Spleen (tissue), 11 donors: ENCODE measurements around the gene OR2S2. TPM values are rescaled to one million over a fixed set of nuclear protein-coding genes. Genes with fewer than 3 reads are reported as not detected.

Experiments used
- DNase-seq: peaks from one replicate; pipeline ENCODE4 v3.0.0-alpha.2; 2020
- H3K27ac ChIP-seq, 8 donors: fragments of 200-600 bp; sonication (generic) in 7 of 8; 1 replicate in 4 of 8; 2 replicates in 4 of 8; pipeline versions ENCODE4 v1.5.0 to v1.8.0; 2016 to 2021; ENCODE audit warnings: inconsistent platforms in 4 of 8, mild to moderate bottlenecking in 4 of 8, moderate library complexity in 1 of 8
- H3K27me3 ChIP-seq, 7 donors: fragments of 200-600 bp; sonication (generic) in 6 of 7; replicated peaks in 1 of 7; 1 replicate in 4 of 7; 2 replicates in 3 of 7; pipeline versions ENCODE4 v1.5.0 to v1.8.0; 2016 to 2021; ENCODE audit warnings: inconsistent platforms in 3 of 7, mild to moderate bottlenecking in 1 of 7
- H3K36me3 ChIP-seq, 6 donors: fragments of 200-600 bp; sonication (generic) in 5 of 6; 1 replicate in 4 of 6; 2 replicates in 2 of 6; pipeline versions ENCODE4 v1.5.0 to v1.8.0; 2016 to 2021; ENCODE audit warnings: inconsistent platforms in 2 of 6
- H3K4me1 ChIP-seq, 6 donors: fragments of 200-600 bp; sonication (generic) in 5 of 6; 1 replicate in 3 of 6; 2 replicates in 3 of 6; pipeline versions ENCODE4 v1.5.0 to v1.8.0; 2016 to 2021; ENCODE audit warnings: inconsistent platforms in 3 of 6
- H3K4me3 ChIP-seq, 8 donors: fragments of 200-600 bp; sonication (generic) in 7 of 8; 1 replicate in 4 of 8; 2 replicates in 4 of 8; pipeline versions ENCODE4 v1.5.0 to v1.8.0; 2016 to 2021; ENCODE audit warnings: inconsistent platforms in 4 of 8, mild to moderate bottlenecking in 4 of 8, moderate library complexity in 2 of 8
- H3K9me3 ChIP-seq, 8 donors: fragments of 200-600 bp; sonication (generic) in 7 of 8; 1 replicate in 4 of 8; 2 replicates in 4 of 8; pipeline versions ENCODE4 v1.5.0 to v1.8.0; 2016 to 2021; ENCODE audit warnings: inconsistent platforms in 4 of 8
- POLR2A ChIP-seq, 3 donors: fragments of 450-650 bp; IDR thresholded peaks; one replicate each; pipeline ENCODE4 v1.5.1; 2017; ENCODE audit warnings: antibody characterized with exemption in 3 of 3, mild to moderate bottlenecking in 1 of 3
- POLR2AphosphoS5 ChIP-seq, 3 donors: sonication (generic); formaldehyde crosslinking; IDR thresholded peaks; one replicate each; pipeline ENCODE4 v1.5.1; 2017; ENCODE audit warnings: antibody characterized with exemption in 3 of 3
- WGBS, 5 donors: extraction: QIAGEN DNeasy Blood & Tissue Kit in 3 of 5; methylation state at CpG; one replicate each; pipeline versions ENCODE4 v1.1.5 to v1.1.7; 2013 to 2018; 5-methylcytosine and 5-hydroxymethylcytosine counted together
- intact Hi-C: fragments of 100-400 bp; cut with DNase I; formaldehyde crosslinking; loops from one replicate; pipeline ENCODE4 v1.15.0; 2023; ENCODE audit warnings: low total_unique reads
- polyA plus RNA-seq, 3 donors: library from polyadenylated mRNA; stranded (reverse); fragments of 200-250 nt; gene quantifications; one replicate each; pipeline ENCODE4 v1.2.1, GENCODE V29; 2013
- total RNA-seq, 7 donors: library from RNA; depleted of rRNA in 3 of 7; stranded (reverse); fragments of >200 nt in 3 of 7; fragmentation: NEBNext Ultra II Directional in 4 of 7; extraction: Animal tissue kit (Norgen Biotek cat#: 25700) in 4 of 7; gene quantifications; one replicate each; pipeline versions ENCODE4 v1.1.0 to v1.2.1, GENCODE V29; 2016 to 2021
- TF ChIP-seq, protein P1 (sequence below), 11 experiments: fragments of 200-600 bp in 7 of 11; fragments of 450-650 bp in 4 of 11; sonication (generic) in 4 of 11; IDR thresholded peaks in 8 of 11; conservative IDR thresholded peaks in 3 of 11; 1 replicate in 7 of 11; 2 replicates in 4 of 11; pipeline versions ENCODE4 v1.4.0 to v1.8.0; 2016 to 2021; ENCODE audit warnings: antibody characterized with exemption in 11 of 11, inconsistent platforms in 4 of 11, mild to moderate bottlenecking in 1 of 11
- donor health status: healthy with polysubstance abuse.
- donor health status: DM: no; HTN: no; CAD: no; lungs with moderate emphysema.
- donor health status: DM: no; HTN: no; CAD: no.
- donor health status: Bipolar disorder and iron deficiency.
- donor health status: healthy.
- donor health status: DM: no; HTN: no; CAD: no.
- donor health status: DM: yes; HTN: yes; CAD: no.

Gene OR2S2
- total and polyA plus RNA-seq, 10 donors = not detected

DNA sequence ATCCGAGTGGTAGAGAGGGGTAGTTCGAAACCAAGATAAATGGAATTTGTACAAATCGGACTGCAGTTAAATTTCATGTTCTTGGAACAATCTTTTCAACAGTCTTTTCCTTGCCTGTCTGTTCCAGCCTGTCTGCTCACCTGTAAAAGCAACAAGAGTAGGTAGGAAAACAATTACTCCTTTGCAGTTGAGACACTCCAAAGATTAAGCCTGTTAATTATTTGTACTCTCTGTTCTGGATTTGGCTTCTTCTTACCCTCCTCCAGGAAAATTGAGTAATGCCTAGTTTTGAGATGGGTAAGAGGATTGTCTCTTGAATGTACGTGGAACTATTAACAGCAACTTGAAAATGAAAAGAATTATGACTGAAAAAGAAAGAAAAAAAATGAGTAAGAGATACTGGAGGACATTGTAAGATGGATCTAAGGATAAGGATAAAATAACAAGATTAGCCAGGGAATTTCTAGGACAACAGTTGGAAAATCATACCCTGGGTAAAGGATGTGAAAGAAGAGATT is 24.3 kb downstream of the OR2S2 start:
- TF ChIP-seq, protein P1, sequence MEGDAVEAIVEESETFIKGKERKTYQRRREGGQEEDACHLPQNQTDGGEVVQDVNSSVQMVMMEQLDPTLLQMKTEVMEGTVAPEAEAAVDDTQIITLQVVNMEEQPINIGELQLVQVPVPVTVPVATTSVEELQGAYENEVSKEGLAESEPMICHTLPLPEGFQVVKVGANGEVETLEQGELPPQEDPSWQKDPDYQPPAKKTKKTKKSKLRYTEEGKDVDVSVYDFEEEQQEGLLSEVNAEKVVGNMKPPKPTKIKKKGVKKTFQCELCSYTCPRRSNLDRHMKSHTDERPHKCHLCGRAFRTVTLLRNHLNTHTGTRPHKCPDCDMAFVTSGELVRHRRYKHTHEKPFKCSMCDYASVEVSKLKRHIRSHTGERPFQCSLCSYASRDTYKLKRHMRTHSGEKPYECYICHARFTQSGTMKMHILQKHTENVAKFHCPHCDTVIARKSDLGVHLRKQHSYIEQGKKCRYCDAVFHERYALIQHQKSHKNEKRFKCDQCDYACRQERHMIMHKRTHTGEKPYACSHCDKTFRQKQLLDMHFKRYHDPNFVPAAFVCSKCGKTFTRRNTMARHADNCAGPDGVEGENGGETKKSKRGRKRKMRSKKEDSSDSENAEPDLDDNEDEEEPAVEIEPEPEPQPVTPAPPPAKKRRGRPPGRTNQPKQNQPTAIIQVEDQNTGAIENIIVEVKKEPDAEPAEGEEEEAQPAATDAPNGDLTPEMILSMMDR (IDR thresholded peaks at IDR 0.05 in 8 of 11, conservative IDR thresholded peaks at IDR 0.05 in 3 of 11) = no peak
- TF ChIP-seq POLR2A (IDR thresholded peaks at IDR 0.05) = no peak
- TF ChIP-seq POLR2AphosphoS5 (IDR thresholded peaks at IDR 0.05) = no peak
- Histone ChIP-seq H3K4me1 (peaks cover 0 to 26% (median 8%) of the 10 kb centered on the region in 6 donors), H3K27ac (no peak overlapping the region), H3K27me3 (peaks cover 0 to 7% (median 0%) of the 10 kb centered on the region in 7 donors), H3K4me3 (no peak overlapping the region), H3K9me3 (no peaks in the 10 kb centered on the region), H3K36me3 (no peaks in the 10 kb centered on the region)
- 81 to 95% (median 83%) methylated on average over 4 of the region's 4 CpGs for WGBS, 5 donors
- intact Hi-C loops = no loop called here
- no peak for DNase-seq

DNA sequence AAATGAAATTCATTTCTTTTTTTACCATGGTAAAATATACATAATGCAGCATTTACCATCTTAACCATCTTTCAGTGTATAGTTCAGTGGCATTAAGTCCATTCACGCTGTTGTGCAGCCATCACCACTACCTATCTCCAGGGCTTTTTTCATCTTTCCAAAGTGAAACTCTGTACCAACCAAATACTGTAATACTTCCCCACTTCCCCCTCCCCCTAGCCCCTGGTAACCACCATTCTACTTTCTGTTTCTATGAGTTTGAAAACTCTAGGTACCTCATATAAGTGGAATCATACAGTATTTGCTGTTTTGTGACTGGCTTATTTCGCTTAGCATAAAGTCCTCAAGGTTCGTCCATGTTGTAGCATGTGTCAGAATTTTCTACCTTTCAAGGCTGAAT is 25.2 kb downstream of the OR2S2 start:
- no peak for TF ChIP-seq POLR2A (IDR thresholded peaks at IDR 0.05)
- WGBS, 5 donors = 70 to 79% (median 77%) methylated on average over 3 of the region's 3 CpGs
- peaks cover 0 to 7% (median 0%) of the 10 kb centered on the region in 7 donors for H3K27me3 ChIP-seq
- intact Hi-C loops = no loop called here
- H3K4me1 ChIP-seq = peaks cover 0 to 17% (median 6%) of the 10 kb centered on the region in 6 donors
- H3K9me3 ChIP-seq = no peaks in the 10 kb centered on the region
- DNase-seq = no peak
- no peak overlapping the region for H3K4me3 ChIP-seq
- no peak overlapping the region for H3K27ac ChIP-seq
- no peaks in the 10 kb centered on the region for H3K36me3 ChIP-seq

DNA sequence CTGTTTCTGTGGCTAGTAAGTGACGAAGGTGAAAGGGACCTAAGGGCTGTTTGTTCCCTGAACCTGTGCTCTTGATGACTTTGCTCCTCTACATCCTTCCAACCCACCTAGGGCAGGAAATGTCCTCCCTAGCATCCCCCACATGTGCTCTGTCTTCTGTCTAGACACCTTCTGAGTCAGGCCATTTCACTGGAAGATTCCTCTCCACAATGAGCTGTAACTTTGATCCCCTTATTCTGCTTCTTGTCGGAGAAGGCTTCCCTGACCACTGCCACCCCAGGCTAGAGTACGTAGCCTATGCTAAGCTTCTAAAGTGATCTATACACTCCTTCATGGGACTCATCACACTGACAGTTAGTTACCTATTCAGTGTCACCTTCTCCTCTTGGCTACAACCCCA is 27.0 kb downstream of the OR2S2 start:
- Histone ChIP-seq H3K9me3 (no peaks in the 10 kb centered on the region), H3K27me3 (peaks cover 0 to 7% (median 0%) of the 10 kb centered on the region in 7 donors), H3K36me3 (no peaks in the 10 kb centered on the region), H3K27ac (no peak overlapping the region), H3K4me1 (peaks cover 0 to 9% (median 3%) of the 10 kb centered on the region in 6 donors), H3K4me3 (no peak overlapping the region)
- no peak for DNase-seq
- TF ChIP-seq POLR2AphosphoS5 (IDR thresholded peaks at IDR 0.05) (no peak), POLR2A (IDR thresholded peaks at IDR 0.05) (no peak)
- TF ChIP-seq, protein P1 (IDR thresholded peaks at IDR 0.05 in 8 of 11, conservative IDR thresholded peaks at IDR 0.05 in 3 of 11) = no peak
- intact Hi-C loops = no loop called here
- 79 to 98% (median 90%) methylated on average over 3 of the region's 3 CpGs for WGBS, 5 donors

DNA sequence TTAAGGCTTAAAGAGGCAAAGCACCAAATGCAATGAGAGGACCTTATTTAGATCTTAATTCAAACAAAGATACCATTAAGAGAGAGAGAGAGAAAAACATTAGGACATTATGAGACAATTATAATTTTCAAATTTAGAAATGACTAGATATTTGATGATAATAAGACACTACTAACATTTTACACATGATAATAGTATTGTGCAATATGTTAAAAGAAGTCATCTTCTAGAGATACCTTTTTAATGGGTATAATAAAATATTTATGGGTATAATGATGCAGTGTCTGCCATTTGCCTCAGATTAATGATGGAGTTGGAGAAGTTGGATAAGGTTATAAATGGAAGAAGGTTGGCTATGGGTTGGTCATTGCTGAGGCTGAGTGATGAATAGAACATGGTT is 27.4 kb downstream of the OR2S2 start:
- Histone ChIP-seq H3K4me3 (no peak overlapping the region), H3K27ac (no peak overlapping the region), H3K27me3 (peaks cover 0 to 7% (median 0%) of the 10 kb centered on the region in 7 donors), H3K36me3 (no peaks in the 10 kb centered on the region), H3K4me1 (peaks cover 0 to 9% (median 3%) of the 10 kb centered on the region in 6 donors), H3K9me3 (no peaks in the 10 kb centered on the region)
- TF ChIP-seq, protein P1 (IDR thresholded peaks at IDR 0.05 in 8 of 11, conservative IDR thresholded peaks at IDR 0.05 in 3 of 11) = no peak
- TF ChIP-seq POLR2A (IDR thresholded peaks at IDR 0.05) (no peak), POLR2AphosphoS5 (IDR thresholded peaks at IDR 0.05) (no peak)
- no peak for DNase-seq
- intact Hi-C loops = no loop called here

DNA sequence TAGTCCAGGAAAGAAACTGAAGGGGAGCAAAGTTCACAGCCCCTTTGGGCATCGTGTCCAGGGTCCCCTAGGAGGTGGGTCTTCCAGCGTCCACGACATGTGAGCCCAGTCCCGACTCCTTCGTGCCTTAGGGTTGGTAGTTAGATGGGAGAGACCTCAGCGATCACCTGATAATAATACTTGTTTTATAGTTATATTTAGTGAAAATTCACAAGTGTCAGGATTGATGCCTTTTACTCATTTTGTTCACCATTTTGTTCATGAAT is 28.6 kb downstream of the OR2S2 start:
- Histone ChIP-seq H3K9me3 (no peaks in the 10 kb centered on the region), H3K27ac (peak overlapping the region in 5 of 8 donors; percentile 2 to 59 (median 31)), H3K27me3 (peaks cover 0 to 3% (median 0%) of the 10 kb centered on the region in 7 donors), H3K36me3 (no peaks in the 10 kb centered on the region), H3K4me1 (peaks cover 0 to 18% (median 4%) of the 10 kb centered on the region in 6 donors), H3K4me3 (peak overlapping the region in 1 of 8 donors; percentile 35)
- no peak for DNase-seq
- 67 to 83% (median 75%) methylated on average over 6 of the region's 6 CpGs for WGBS, 5 donors
- TF ChIP-seq POLR2A (IDR thresholded peaks at IDR 0.05) (no peak), POLR2AphosphoS5 (IDR thresholded peaks at IDR 0.05) (peak in 1 of 3 donors; percentile 26)
- TF ChIP-seq, protein P1 (IDR thresholded peaks at IDR 0.05 in 8 of 11, conservative IDR thresholded peaks at IDR 0.05 in 3 of 11) = no peak
- intact Hi-C loops = no loop called here
